Measurements from ENCODE around the gene VWA8.
"Not testable (repeated sequence)": the region's sequence is repeated elsewhere in the genome, so short reads cannot be mapped to it uniquely, and the experiment has no call there.

The VWA8 gene

GRCh38 chr13:41962994-41963393 is 2.1 kb upstream of the VWA8 start:
- DNase-seq = no peak

DNA sequence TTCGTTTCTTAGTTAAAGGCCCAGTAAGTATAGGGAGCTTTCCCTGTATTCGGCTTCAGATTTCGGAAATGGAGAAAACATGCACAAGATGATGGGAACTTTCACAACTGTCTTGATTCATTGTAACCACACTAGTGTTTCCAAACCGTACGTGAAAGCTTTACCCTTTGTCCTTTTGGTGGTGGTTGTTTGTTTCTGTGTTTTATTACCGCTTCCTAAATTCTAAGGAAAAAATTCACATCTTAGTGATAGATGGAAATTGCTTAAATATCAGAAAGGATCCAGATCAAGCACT is 504 bp upstream of the VWA8 start:
- no peak for DNase-seq

DNA sequence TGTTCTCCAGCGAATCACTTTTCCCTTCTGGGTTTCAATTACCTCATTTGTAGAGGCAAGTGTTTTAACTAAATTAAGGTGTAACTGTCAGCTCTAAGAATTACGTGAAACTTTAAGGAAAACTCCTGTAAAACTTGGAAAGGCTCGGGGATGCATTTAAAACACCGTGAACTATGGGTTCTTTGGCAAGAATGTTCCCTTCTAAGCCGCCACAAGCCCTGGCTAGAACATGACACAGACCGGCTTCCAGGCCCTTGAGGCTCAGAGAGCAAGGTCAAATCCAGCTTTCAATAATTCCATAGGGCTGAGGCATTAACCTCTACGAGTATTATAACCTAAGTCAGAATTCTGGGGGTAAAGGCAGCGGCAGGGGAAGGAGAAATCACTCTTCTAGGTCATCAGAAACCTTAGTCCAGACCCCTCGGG is 685 bp downstream of the VWA8 start:
- no peak for DNase-seq

DNA sequence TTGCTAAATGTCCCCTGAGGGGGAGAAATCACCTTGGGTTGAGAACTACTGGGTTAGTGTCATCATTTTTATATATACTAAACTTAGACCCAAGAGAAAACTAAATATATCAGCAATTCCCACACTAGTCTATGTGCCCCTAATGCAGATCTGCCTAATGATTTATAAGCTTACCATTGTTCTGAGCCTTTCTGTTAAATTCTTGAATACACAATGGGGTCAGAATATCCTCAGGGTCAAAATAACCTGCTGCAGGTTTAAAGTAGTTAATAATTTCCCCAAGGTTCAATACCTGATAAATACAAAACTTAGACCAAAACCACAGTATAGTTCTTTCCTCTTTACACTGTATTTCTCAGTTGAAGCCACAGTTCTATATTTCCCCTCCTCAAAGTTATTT is 4.6 kb downstream of the VWA8 start:
- no peak for DNase-seq

- DNase-seq = no peak
Measured at GRCh38 chr13:41955605-41956004, 5.3 kb downstream of the VWA8 start.

DNA sequence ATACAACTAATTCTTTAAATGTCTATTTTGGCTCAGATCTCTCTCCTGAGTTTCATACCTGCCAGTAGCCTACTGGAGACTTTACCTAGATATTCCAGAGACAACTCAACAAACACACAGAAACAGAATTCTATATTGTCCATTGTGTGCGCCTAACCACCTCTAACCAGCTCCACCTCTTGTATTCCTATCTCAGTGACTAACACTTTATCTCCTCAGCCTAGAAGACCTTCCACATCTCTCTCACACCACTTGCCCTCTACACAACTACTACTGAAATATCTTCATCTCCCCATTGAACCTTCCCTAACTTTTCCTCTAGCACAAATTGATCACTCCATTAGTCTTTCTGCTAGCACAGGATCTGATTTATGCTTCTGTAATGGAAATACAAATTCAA is 6.7 kb downstream of the VWA8 start:
- DNase-seq = no peak

DNA sequence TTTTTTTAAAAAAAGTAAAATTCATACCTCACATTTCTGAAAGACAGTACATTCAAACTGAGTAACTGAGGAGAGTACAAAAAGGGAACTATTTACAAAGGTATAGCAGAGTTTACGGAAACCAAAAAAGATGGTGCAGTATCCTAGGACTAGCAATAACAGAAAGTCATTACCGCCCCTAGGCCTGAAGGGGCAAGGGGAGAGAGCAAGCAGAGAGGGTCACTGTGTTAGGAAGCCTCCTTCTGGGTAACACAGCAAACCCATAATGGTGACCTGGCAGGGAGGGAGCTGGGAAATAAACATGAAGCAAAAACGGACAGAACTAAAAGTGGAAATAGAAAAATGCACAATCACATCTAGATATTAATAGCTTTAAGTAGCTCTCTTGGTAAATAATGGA is 8.2 kb downstream of the VWA8 start:
- no peak for DNase-seq

GRCh38 chr13:41949104-41949503 is 11.8 kb downstream of the VWA8 start:
- not testable (repeated sequence) for DNase-seq

DNA sequence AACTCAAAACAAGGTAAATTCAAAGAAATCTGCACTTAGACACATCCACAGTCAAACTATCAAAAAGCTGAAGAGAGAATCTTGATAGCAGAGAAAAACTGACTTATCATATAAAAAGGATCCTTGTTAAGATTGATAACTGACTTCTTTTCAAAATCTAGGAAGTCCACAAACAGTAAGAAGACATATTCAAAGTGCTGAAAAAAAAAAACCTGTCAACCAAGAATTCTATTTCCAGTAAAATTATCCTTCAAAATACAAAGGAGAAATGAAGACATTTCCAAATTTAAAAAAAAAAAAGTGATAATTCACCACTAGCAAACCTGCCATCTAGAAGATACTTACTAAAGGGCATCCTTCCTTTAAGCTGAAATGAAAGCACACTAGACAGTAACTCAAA is 15.0 kb downstream of the VWA8 start:
- no peak for DNase-seq

- DNase-seq = no peak
Measured at GRCh38 chr13:41944635-41945397, 16.1 kb downstream of the VWA8 start.

DNA sequence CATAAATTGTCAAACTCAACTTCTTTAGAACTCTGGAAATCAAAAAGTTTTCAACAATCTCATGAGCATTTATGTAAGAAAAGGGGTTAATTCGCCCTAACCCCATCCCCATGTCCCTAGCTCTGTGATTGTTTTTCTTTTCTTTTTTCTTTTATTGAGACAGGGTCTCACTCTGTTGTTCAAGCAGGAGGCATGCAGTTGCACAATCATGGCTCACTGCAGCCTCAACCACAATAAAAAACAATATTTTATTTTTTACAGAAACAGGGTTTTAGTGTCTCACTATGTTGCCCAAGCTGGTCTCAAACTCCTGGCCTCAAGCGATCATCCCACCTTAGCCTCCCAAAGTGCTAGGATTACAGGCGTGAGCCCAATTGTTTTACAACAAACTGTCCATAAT is 16.7 kb downstream of the VWA8 start:
- DNase-seq = no peak

- no peak for DNase-seq
Measured at GRCh38 chr13:41942462-41943094, 18.3 kb downstream of the VWA8 start.

DNA sequence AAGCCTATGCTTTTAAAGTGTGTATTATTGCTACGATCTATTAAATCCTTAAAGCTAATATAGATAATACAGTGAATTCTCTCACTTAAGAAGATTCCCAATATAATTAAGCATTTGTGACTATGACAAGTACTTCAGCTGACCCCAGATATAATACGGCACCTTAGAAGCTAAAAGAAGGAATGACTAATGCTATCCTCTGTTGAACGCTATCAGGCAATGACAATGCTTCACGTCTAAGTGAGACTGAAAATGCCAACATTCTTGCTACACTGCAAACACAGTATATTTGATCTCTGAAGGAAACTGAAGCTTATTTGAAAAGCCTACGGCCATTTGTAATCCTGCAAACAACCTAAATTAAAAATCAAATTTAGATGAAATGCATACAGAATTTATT is 19.7 kb downstream of the VWA8 start:
- no peak for DNase-seq

GRCh38 chr13:41939398-41939797 is 21.5 kb downstream of the VWA8 start:
- DNase-seq = no peak

- DNase-seq = no peak
Measured at GRCh38 chr13:41938918-41939317, 22.0 kb downstream of the VWA8 start.

- DNase-seq = no peak
Measured at GRCh38 chr13:41937388-41937787, 23.5 kb downstream of the VWA8 start.

DNA sequence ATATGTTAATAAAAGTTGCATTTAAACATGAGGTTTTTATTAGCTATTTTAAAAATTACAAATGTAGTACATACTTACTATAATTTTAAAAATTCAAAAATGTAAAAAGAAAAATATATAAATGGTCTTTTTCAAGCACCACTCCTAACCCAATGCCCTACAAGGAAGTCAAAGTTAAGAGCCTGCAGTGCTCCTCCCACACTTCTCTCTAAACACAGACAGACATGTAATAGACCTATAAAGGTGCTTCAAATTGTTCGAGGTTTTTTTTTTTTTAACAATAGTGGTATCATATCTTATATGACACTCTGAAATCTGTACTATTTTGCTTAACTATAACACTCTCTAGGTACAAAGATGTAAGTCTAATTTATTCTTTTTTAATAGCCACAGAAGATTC is 25.4 kb downstream of the VWA8 start:
- no peak for DNase-seq

DNA sequence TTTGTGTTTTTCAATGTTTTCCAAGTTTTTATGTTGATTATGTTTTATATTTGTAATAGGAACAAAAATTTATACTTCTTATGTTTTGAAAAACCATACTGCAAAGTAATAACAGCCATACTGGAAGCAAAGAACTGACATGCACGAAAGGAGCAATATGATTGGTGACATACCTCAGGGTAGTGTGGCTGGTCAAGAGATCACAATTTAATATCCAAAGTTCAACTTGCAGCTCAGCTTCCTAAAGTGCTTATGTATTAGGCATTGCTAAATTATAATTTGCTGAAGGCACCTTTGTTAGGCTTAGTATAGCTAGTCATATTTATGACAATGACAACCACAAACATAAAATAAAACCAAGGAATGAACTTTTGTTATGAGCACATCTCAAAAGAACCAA is 25.9 kb downstream of the VWA8 start:
- no peak for DNase-seq

DNA sequence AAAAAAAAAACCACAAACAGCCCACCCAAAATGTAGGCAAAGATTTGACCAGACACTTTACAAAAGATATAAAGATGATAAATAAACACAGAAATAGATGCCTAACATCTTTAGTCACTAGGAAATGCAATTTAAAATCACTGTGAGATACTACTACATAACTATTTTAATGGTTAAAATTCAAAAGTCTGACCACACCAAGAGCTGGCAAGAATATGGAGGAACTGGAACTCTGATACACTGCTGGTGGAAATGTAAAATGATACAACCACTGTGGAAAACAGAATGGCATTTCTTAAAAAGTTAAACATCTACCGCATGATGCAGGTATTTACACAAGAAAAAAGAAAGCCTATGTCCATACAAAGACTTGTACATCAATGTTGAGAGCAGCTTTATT is 26.8 kb downstream of the VWA8 start:
- no peak for DNase-seq

DNA sequence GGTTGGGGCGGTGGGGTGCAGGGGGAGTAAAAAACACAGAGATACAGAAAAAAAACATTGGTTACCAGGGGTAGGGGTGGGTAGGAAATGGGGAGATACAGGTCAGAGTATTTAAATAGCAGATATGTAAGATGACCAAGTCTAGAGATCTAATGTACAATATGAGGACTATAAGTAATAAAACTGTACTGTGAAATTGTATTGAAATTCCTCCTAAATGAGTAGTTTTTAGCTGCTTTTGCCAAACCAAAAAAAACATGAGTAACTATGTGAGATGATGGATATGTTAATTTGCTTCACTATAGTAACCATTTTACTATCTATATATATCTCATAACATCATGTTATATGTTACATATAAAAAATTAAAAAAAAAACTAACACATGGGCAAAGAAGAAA is 29.6 kb downstream of the VWA8 start:
- no peak for DNase-seq

GRCh38 chr13:41930154-41930553 is 30.8 kb downstream of the VWA8 start:
- DNase-seq = no peak

DNA sequence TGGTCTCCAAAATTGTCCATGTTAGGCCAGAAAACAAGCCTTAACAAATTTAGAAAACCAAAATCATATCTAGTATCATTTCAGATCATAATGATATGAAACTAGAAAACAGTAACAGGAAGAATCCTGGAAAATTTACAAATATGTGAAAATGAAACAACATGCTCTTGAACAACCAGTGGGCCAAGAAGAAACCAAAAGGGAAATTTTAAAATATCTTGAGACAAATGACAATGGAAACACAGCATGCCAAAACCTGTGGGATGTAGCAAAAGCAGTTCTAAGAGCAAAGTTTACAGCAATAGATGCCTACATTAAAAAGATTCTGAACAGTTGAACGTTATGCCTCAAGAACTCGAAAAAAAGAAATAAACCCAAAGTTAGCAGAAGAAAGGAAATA is 32.6 kb downstream of the VWA8 start:
- no peak for DNase-seq

DNA sequence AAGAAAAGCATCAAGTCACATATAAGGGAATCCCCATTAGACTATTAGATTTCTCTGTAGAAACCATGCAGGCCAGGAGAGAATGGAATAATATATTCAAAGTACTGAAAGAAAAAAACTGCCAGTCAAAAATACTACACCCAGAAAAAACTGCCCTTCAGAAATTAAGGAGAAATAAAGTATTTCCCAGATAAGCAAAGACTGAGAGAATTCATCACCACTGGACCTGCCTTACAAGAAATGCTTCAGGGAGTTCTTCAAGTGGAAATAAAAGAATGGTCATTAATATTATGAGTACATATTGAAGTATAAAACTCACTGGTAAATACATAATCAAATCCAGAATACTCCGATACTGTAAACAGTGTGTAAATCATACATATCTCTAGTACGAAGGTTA is 35.9 kb downstream of the VWA8 start:
- DNase-seq = no peak

- not testable (repeated sequence) for DNase-seq
Measured at GRCh38 chr13:41922894-41923293, 38.0 kb downstream of the VWA8 start.
